IPS-18a (cell line): ENCODE data around the gene LRPAP1.
"Not testable (repeated sequence)": the region's sequence is repeated elsewhere in the genome, so short reads cannot be mapped to it uniquely, and the experiment has no call there.

Experiments used
- H3K27ac ChIP-seq: one replicate; pipeline ENCODE4 v1.5.1; 2013; ENCODE audit warnings: low read length
- H3K27me3 ChIP-seq: one replicate; pipeline ENCODE4 v1.6.1; 2013; ENCODE audit warnings: mild to moderate bottlenecking, low read length; ENCODE audit not compliant: control insufficient read depth, insufficient read depth
- H3K36me3 ChIP-seq: one replicate; pipeline ENCODE4 v1.6.1; 2013; ENCODE audit warnings: low read depth, low read length; ENCODE audit not compliant: control insufficient read depth
- H3K4me1 ChIP-seq: one replicate; pipeline ENCODE4 v1.6.1; 2013; ENCODE audit warnings: low read depth, low read length; ENCODE audit not compliant: control insufficient read depth
- H3K4me3 ChIP-seq: one replicate; pipeline ENCODE4 v1.5.1; 2013; ENCODE audit warnings: low read length
- H3K9ac ChIP-seq: one replicate; pipeline ENCODE4 v1.6.1; 2013; ENCODE audit warnings: mild to moderate bottlenecking, low read length, moderate library complexity
- H3K9me3 ChIP-seq: one replicate; pipeline ENCODE4 v1.6.1; 2013; ENCODE audit warnings: low read depth, low read length; ENCODE audit not compliant: control insufficient read depth

LRPAP1 gene

GRCh38 chr4:3573131-3573530, 40.9 kb upstream of the LRPAP1 start:
- H3K9me3 ChIP-seq = no peaks in the 10 kb centered on the region

GRCh38 chr4:3572363-3572762, 40.1 kb upstream of the LRPAP1 start:
- no peaks in the 10 kb centered on the region for H3K27me3 ChIP-seq
- H3K4me1 ChIP-seq = no peaks in the 10 kb centered on the region
- no peak overlapping the region for H3K4me3 ChIP-seq
- no peak overlapping the region for H3K9ac ChIP-seq
- no peak overlapping the region for H3K27ac ChIP-seq
- no peaks in the 10 kb centered on the region for H3K9me3 ChIP-seq
- no peaks in the 10 kb centered on the region for H3K36me3 ChIP-seq

More at GRCh38 chr4:3573131-3573530, 40.9 kb upstream of the LRPAP1 start:
- Histone ChIP-seq H3K9ac (no peak overlapping the region), H3K4me1 (no peaks in the 10 kb centered on the region), H3K27me3 (no peaks in the 10 kb centered on the region), H3K4me3 (no peak overlapping the region), H3K36me3 (no peaks in the 10 kb centered on the region), H3K27ac (no peak overlapping the region)

GRCh38 chr4:3571921-3572320, 39.7 kb upstream of the LRPAP1 start:
- H3K4me3 ChIP-seq = no peak overlapping the region
- H3K9me3 ChIP-seq = no peaks in the 10 kb centered on the region
- no peaks in the 10 kb centered on the region for H3K27me3 ChIP-seq
- no peak overlapping the region for H3K27ac ChIP-seq
- H3K9ac ChIP-seq = no peak overlapping the region
- H3K36me3 ChIP-seq = no peaks in the 10 kb centered on the region
- no peaks in the 10 kb centered on the region for H3K4me1 ChIP-seq

DNA sequence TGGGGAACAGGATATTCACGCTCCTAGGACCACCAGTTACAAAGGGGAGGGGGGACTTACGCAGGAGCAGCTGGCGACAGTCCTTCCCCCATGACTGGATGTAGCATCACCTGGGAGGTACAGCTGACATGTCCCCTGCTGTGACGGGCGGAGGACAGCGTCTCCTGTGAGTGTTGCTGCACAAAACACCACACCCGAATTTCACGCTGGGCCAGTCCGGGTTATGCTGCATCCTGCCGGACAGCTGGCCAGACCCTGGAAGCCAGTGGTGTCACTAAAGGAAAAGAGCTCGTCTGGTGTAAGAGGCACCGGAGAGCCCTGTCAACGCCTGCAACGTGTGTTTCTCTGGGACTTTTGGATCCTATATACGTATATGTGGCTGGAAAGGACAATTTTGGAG, 38.7 kb upstream of the LRPAP1 start:
- not testable (repeated sequence) for H3K36me3 ChIP-seq, H3K9me3 ChIP-seq, H3K27ac ChIP-seq, H3K4me3 ChIP-seq, H3K27me3 ChIP-seq, H3K9ac ChIP-seq, H3K4me1 ChIP-seq

DNA sequence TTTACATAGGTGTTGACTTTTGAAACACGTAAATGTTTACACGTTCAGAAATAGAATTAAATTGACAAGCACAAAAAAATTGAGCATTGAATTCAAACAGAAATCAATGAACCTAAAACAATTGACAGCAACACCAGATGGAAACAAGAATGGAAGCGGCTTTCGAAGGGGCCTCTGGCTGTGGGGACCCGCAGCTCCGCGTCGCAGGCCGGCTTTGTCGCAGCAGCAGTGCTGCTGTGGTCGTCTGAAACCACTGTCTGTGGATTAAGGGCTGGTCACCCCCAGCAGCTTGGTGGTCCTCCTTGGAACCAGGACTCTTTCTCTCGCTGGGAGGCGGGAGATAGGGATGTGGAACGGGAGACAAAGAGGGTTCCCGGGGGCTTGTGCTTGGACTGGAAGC, 37.4 kb upstream of the LRPAP1 start:
- H3K27me3 ChIP-seq, H3K36me3 ChIP-seq, H3K9me3 ChIP-seq, H3K9ac ChIP-seq, H3K27ac ChIP-seq, H3K4me1 ChIP-seq, H3K4me3 ChIP-seq: not testable (repeated sequence)

- H3K4me3 ChIP-seq, H3K27ac ChIP-seq, H3K36me3 ChIP-seq, H3K4me1 ChIP-seq, H3K9me3 ChIP-seq, H3K27me3 ChIP-seq, H3K9ac ChIP-seq: not testable (repeated sequence)
Observed at GRCh38 chr4:3566701-3567100, 34.5 kb upstream of the LRPAP1 start.

- not testable (repeated sequence) for H3K27ac ChIP-seq, H3K4me1 ChIP-seq, H3K4me3 ChIP-seq, H3K27me3 ChIP-seq, H3K9me3 ChIP-seq, H3K9ac ChIP-seq, H3K36me3 ChIP-seq
Observed at GRCh38 chr4:3566301-3566700, 34.1 kb upstream of the LRPAP1 start.

DNA sequence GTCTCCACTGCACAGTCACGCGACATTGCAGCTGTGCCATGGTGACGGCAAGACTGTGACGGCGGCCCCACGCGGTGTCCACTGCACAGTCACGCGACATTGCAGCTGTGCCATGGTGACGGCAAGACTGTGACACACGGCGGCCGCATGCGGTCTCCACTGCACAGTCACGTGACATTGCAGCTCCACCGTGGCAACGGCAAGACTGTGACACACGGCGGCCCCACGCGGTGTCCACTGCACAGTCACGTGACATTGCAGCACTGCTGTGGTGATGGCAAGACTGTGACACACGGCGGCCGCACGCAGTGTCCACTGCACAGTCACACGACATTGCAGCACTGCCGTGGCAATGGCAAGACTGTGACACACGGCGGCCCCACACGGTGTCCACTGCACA, 32.7 kb upstream of the LRPAP1 start:
- H3K4me1 ChIP-seq, H3K4me3 ChIP-seq, H3K27me3 ChIP-seq: not testable (repeated sequence)

DNA sequence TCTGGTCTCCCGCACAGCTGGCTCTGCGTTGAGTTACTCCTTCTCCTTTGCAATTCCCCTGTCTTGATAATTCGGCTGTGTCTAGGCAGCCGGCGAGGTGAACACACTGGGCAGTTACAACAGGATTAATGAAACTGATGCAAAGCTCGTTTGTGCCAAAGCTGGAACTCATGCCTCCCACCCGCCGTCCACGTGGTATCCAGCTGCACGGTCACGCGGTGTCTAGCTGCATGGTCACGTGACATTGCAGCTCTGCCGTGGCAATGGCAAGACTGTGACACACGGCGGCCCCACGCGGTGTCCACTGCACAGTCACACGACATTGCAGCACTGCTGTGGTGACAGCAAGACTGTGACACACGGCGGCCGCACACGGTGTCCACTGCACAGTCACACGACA, 31.2 kb upstream of the LRPAP1 start:
- Histone ChIP-seq H3K27me3 (no peaks in the 10 kb centered on the region), H3K4me3 (no peak overlapping the region), H3K36me3 (no peaks in the 10 kb centered on the region)

More for the DNA sequence above, 32.7 kb upstream of the LRPAP1 start:
- not testable (repeated sequence) for H3K9me3 ChIP-seq, H3K27ac ChIP-seq, H3K9ac ChIP-seq, H3K36me3 ChIP-seq

DNA sequence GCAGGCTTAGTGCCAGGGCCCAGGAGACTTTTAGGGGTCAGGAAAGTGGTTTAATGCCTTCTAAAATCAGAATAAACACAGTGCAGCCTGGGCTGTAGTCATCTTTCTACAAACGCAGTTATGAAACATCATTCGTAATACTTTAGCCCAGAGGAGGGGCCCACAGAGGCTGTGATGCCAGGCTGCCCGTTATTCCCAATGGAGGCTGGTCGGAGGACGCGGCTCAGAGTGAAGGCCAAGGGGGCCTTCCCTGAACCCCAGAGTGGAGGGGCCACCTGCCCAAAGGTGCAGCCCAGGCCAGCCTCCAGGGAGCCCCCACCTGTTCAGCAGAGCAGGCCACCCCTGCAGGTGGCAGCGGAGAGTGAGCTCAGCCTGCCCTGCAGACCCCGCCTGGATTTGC, 29.9 kb upstream of the LRPAP1 start:
- H3K36me3 ChIP-seq, H3K4me1 ChIP-seq, H3K9me3 ChIP-seq, H3K27me3 ChIP-seq, H3K9ac ChIP-seq, H3K27ac ChIP-seq, H3K4me3 ChIP-seq: not testable (repeated sequence)

More for the DNA sequence above, 31.2 kb upstream of the LRPAP1 start:
- Histone ChIP-seq H3K9me3 (no peaks in the 10 kb centered on the region), H3K4me1 (no peaks in the 10 kb centered on the region), H3K27ac (no peak overlapping the region), H3K9ac (no peak overlapping the region)

DNA sequence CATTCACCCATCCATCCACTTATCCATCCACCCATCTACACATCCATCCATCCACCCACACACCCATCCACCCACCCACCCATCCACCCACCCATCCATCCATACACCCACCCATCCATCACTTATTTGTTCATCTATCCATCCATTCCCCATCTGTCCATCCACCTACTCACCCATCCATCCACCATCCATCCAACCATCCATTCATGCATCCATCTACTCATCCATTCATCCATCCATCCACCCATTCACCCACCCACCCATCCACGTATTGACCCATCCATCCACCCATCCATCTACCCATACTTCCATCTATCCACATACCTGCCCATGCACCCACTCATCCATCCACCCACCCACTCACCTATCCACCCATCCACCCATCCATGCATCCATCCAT, 28.2 kb upstream of the LRPAP1 start:
- not testable (repeated sequence) for H3K9ac ChIP-seq, H3K9me3 ChIP-seq, H3K27me3 ChIP-seq, H3K4me3 ChIP-seq, H3K36me3 ChIP-seq, H3K4me1 ChIP-seq, H3K27ac ChIP-seq

GRCh38 chr4:3559381-3560290, 27.4 kb upstream of the LRPAP1 start:
- not testable (repeated sequence) for H3K4me3 ChIP-seq

More at GRCh38 chr4:3559381-3560290, 27.4 kb upstream of the LRPAP1 start:
- H3K27me3 ChIP-seq, H3K9me3 ChIP-seq, H3K27ac ChIP-seq, H3K9ac ChIP-seq, H3K36me3 ChIP-seq, H3K4me1 ChIP-seq: not testable (repeated sequence)
